ENCODE results near the gene ZNF691.
"Not testable (repeated sequence)": the region's sequence is repeated elsewhere in the genome, so short reads cannot be mapped to it uniquely, and the experiment has no call there.

ZNF691 gene

GRCh38 chr1:42859366-42859765 lies 13.0 kb downstream of the ZNF691 start:
- FAIRE-seq: not testable (repeated sequence)

GRCh38 chr1:42860339-42861013 lies 14.1 kb downstream of the ZNF691 start:
- no peak for FAIRE-seq

More at GRCh38 chr1:42859366-42859765, 13.0 kb downstream of the ZNF691 start:
- not testable (repeated sequence) for DNase-seq (ENCODE audit: low spot score)

GRCh38 chr1:42861014-42861399 lies 14.6 kb downstream of the ZNF691 start:
- no peak for FAIRE-seq
- DNase-seq (ENCODE audit: low spot score): no peak

More at GRCh38 chr1:42860339-42861013, 14.1 kb downstream of the ZNF691 start:
- DNase-seq (ENCODE audit: low spot score): no peak

GRCh38 chr1:42866549-42866948 lies 20.1 kb downstream of the ZNF691 start:
- FAIRE-seq: no peak
- no peak for DNase-seq (ENCODE audit: low spot score)

GRCh38 chr1:42868466-42868865 lies 22.1 kb downstream of the ZNF691 start:
- not testable (repeated sequence) for FAIRE-seq; DNase-seq (ENCODE audit: low spot score)

- DNase-seq (ENCODE audit: low spot score); FAIRE-seq: not testable (repeated sequence)
These were observed 22.8 kb downstream of the ZNF691 start for GRCh38 chr1:42869254-42869653.

- DNase-seq (ENCODE audit: low spot score): not testable (repeated sequence)
These were observed 23.3 kb downstream of the ZNF691 start for GRCh38 chr1:42869751-42870150.

GRCh38 chr1:42873108-42873507 lies 26.7 kb downstream of the ZNF691 start:
- DNase-seq (ENCODE audit: low spot score); FAIRE-seq: not testable (repeated sequence)

More at GRCh38 chr1:42869751-42870150, 23.3 kb downstream of the ZNF691 start:
- FAIRE-seq: not testable (repeated sequence)

- DNase-seq (ENCODE audit: low spot score) (no peak), FAIRE-seq (no peak)
These were observed 27.3 kb downstream of the ZNF691 start for GRCh38 chr1:42873670-42874069.

GRCh38 chr1:42876009-42876408 lies 29.6 kb downstream of the ZNF691 start:
- no peak for FAIRE-seq
- DNase-seq (ENCODE audit: low spot score): no peak

- no peak for FAIRE-seq
- DNase-seq (ENCODE audit: low spot score): no peak
These were observed 31.0 kb downstream of the ZNF691 start for GRCh38 chr1:42877380-42877779.

GRCh38 chr1:42880384-42880783 lies 34.0 kb downstream of the ZNF691 start:
- DNase-seq (ENCODE audit: low spot score) (no peak), FAIRE-seq (no peak)

- FAIRE-seq (no peak), DNase-seq (ENCODE audit: low spot score) (no peak)
These were observed 39.8 kb downstream of the ZNF691 start for GRCh38 chr1:42886046-42886739.

GRCh38 chr1:42886800-42887199 lies 40.4 kb downstream of the ZNF691 start:
- DNase-seq (ENCODE audit: low spot score): no peak
- no peak for FAIRE-seq

- no peak for FAIRE-seq
These were observed 41.0 kb downstream of the ZNF691 start for GRCh38 chr1:42887366-42887765.

GRCh38 chr1:42888013-42888633 lies 41.7 kb downstream of the ZNF691 start:
- DNase-seq (ENCODE audit: low spot score) (no peak), FAIRE-seq (no peak)

More at GRCh38 chr1:42887366-42887765, 41.0 kb downstream of the ZNF691 start:
- DNase-seq (ENCODE audit: low spot score): no peak

GRCh38 chr1:42889264-42889663 lies 42.9 kb downstream of the ZNF691 start:
- FAIRE-seq: no peak
- DNase-seq (ENCODE audit: low spot score): no peak

- no peak for FAIRE-seq
- no peak for DNase-seq (ENCODE audit: low spot score)
These were observed 45.2 kb downstream of the ZNF691 start for GRCh38 chr1:42891465-42892138.

GRCh38 chr1:42899960-42900359 lies 53.5 kb downstream of the ZNF691 start:
- DNase-seq (ENCODE audit: low spot score); FAIRE-seq: not testable (repeated sequence)

Measured in RCC 7860 (cell line).